Nephron (organoid): ENCODE measurements around the gene EML2.

Experiments used
- H3K27ac Mint-ChIP-seq, 3 experiments: 2 replicates each; pipeline ENCODE4 v1.8.0; 2020; ENCODE audit warnings: mixed read lengths in 3 of 3, mild to moderate bottlenecking in 2 of 3, moderate library complexity in 1 of 3
- H3K27me3 Mint-ChIP-seq: 2 replicates; pipeline ENCODE4 v1.8.0; 2021; ENCODE audit warnings: low read depth, mild to moderate bottlenecking, moderate library complexity, mixed read lengths
- H3K36me3 Mint-ChIP-seq: 2 replicates; pipeline ENCODE4 v1.8.0; 2020; ENCODE audit warnings: low read depth, mixed read lengths
- H3K4me1 Mint-ChIP-seq: 2 replicates; pipeline ENCODE4 v1.8.0; 2020; ENCODE audit warnings: mixed read lengths
- H3K4me3 Mint-ChIP-seq, 3 experiments: 2 replicates each; pipeline ENCODE4 v1.8.0; 2020; ENCODE audit warnings: mild to moderate bottlenecking in 3 of 3, mixed read lengths in 3 of 3, moderate library complexity in 2 of 3
- H3K9me3 Mint-ChIP-seq: 2 replicates; pipeline ENCODE4 v1.8.0; 2020; ENCODE audit warnings: mixed read lengths
- CTCF ChIP-seq, 3 experiments: fragments of 200-600 bp; sonication (generic); IDR thresholded peaks; one replicate each; pipeline ENCODE4 v1.5.0; 2021; ENCODE audit warnings: antibody characterized with exemption in 3 of 3; ENCODE audit not compliant: unreplicated experiment in 3 of 3

EML2 gene

GRCh38 chr19:45560686-45561085 is 78.5 kb downstream of the EML2 start:
- no peak for TF ChIP-seq CTCF (IDR thresholded peaks at IDR 0.05; ENCODE audit: unreplicated experiment in 3 of 3)
- H3K27ac Mint-ChIP-seq = no peak overlapping the region
- H3K4me3 Mint-ChIP-seq = no peak overlapping the region
- H3K36me3 Mint-ChIP-seq = no peaks in the 10 kb centered on the region
- H3K9me3 Mint-ChIP-seq = no peaks in the 10 kb centered on the region
- peaks cover 3% of the 10 kb centered on the region for H3K27me3 Mint-ChIP-seq
- H3K4me1 Mint-ChIP-seq = peaks cover 4% of the 10 kb centered on the region

GRCh38 chr19:45560038-45560437 is 79.2 kb downstream of the EML2 start:
- no peak for TF ChIP-seq CTCF (IDR thresholded peaks at IDR 0.05; ENCODE audit: unreplicated experiment in 3 of 3)
- H3K9me3 Mint-ChIP-seq = no peaks in the 10 kb centered on the region
- no peak overlapping the region for H3K27ac Mint-ChIP-seq
- no peak overlapping the region for H3K4me3 Mint-ChIP-seq
- H3K36me3 Mint-ChIP-seq = no peaks in the 10 kb centered on the region
- H3K27me3 Mint-ChIP-seq = peaks cover 3% of the 10 kb centered on the region
- peaks cover 4% of the 10 kb centered on the region for H3K4me1 Mint-ChIP-seq
